ENCODE measurements around the gene DENND4A.
"Not testable (repeated sequence)": the region's sequence is repeated elsewhere in the genome, so short reads cannot be mapped to it uniquely, and the experiment has no call there.

The DENND4A gene

GRCh38 chr15:65818927-65819562 is 27.0 kb upstream of the DENND4A start:
- no peak for DNase-seq (ENCODE audit: low spot score)

GRCh38 chr15:65816441-65816840 is 24.3 kb upstream of the DENND4A start:
- no peak for DNase-seq (ENCODE audit: low spot score)

- DNase-seq (ENCODE audit: low spot score), result not testable (repeated sequence)
Measured at GRCh38 chr15:65816008-65816407, 23.9 kb upstream of the DENND4A start.

- not testable (repeated sequence) for DNase-seq (ENCODE audit: low spot score)
Measured at GRCh38 chr15:65814271-65814670, 22.2 kb upstream of the DENND4A start.

GRCh38 chr15:65812916-65813315 is 20.8 kb upstream of the DENND4A start:
- no peak for DNase-seq (ENCODE audit: low spot score)

- no peak for DNase-seq (ENCODE audit: low spot score)
Measured at GRCh38 chr15:65812467-65812866, 20.4 kb upstream of the DENND4A start.

- DNase-seq (ENCODE audit: low spot score), result no peak
Measured at GRCh38 chr15:65811835-65812234, 19.7 kb upstream of the DENND4A start.

GRCh38 chr15:65811011-65811733 is 19.1 kb upstream of the DENND4A start:
- DNase-seq (ENCODE audit: low spot score), result not testable (repeated sequence)

- no peak for DNase-seq (ENCODE audit: low spot score)
Measured at GRCh38 chr15:65806397-65806796, 14.3 kb upstream of the DENND4A start.

- no peak for DNase-seq (ENCODE audit: low spot score)
Measured at GRCh38 chr15:65805019-65805745, 13.1 kb upstream of the DENND4A start.

- no peak for DNase-seq (ENCODE audit: low spot score)
Measured at GRCh38 chr15:65804252-65804931, 12.3 kb upstream of the DENND4A start.

GRCh38 chr15:65801229-65801805 is 9.2 kb upstream of the DENND4A start:
- no peak for DNase-seq (ENCODE audit: low spot score)

GRCh38 chr15:65796610-65797078 is 4.6 kb upstream of the DENND4A start:
- peak; percentile 24 for DNase-seq (ENCODE audit: low spot score)

GRCh38 chr15:65795663-65796216 is 3.6 kb upstream of the DENND4A start:
- no peak for DNase-seq (ENCODE audit: low spot score)

GRCh38 chr15:65793818-65794104 is 1.7 kb upstream of the DENND4A start:
- DNase-seq (ENCODE audit: low spot score), result no peak

- DNase-seq (ENCODE audit: low spot score), result no peak
Measured at GRCh38 chr15:65792988-65793817, 1.1 kb upstream of the DENND4A start.

GRCh38 chr15:65791335-65792137 is 557 bp downstream of the DENND4A start:
- DNase-seq (ENCODE audit: low spot score), result peak; percentile 55

GRCh38 chr15:65790694-65791334 is 1.3 kb downstream of the DENND4A start:
- DNase-seq (ENCODE audit: low spot score), result peak; percentile 16

- no peak for DNase-seq (ENCODE audit: low spot score)
Measured at GRCh38 chr15:65789759-65790425, 2.2 kb downstream of the DENND4A start.

All from hepatic stellate cell (primary cell).